WTC11 (cell line): ENCODE measurements around the gene NUTM2G. TPM values are rescaled to one million over a fixed set of nuclear protein-coding genes. Genes with fewer than 3 reads are reported as not detected.
"Not testable (repeated sequence)": the region's sequence is repeated elsewhere in the genome, so short reads cannot be mapped to it uniquely, and the experiment has no call there.

Source experiments
- ATAC-seq: fragments of 200-7000 bp; cut with Tn5 transposase; 2 replicates; pipeline ENCODE4 v1.10.0; 2021; ENCODE audit warnings: mild to moderate bottlenecking, moderate library complexity
- CTCF ChIA-PET: fragments of 300-600 bp; sonication (Branson Sonifier 250); formaldehyde crosslinking; loops from one replicate; lab custom pipeline; 2021; ENCODE audit warnings: antibody characterized with exemption; lab: Charles Lee
- POLR2A ChIA-PET: fragments of 350-600 bp; sonication (Branson Sonifier 250); formaldehyde crosslinking; loops from one replicate; lab custom pipeline; 2021; ENCODE audit warnings: antibody characterized with exemption; lab: Charles Lee
- DNase-seq: peaks from one replicate; pipeline ENCODE4 v3.0.0; 2021; ENCODE audit warnings: low spot score
- H3K27ac Mint-ChIP-seq: 2 replicates; pipeline ENCODE4 v1.8.0; 2021; ENCODE audit warnings: mixed read lengths
- H3K27me3 Mint-ChIP-seq: 2 replicates; pipeline ENCODE4 v1.8.0; 2021; ENCODE audit warnings: low read depth, mild to moderate bottlenecking, moderate library complexity, mixed read lengths
- H3K36me3 Mint-ChIP-seq: 2 replicates; pipeline ENCODE4 v1.8.0; 2021; ENCODE audit warnings: mixed read lengths
- H3K4me1 Mint-ChIP-seq: 2 replicates; pipeline ENCODE4 v1.8.0; 2022; ENCODE audit warnings: mixed read lengths
- H3K4me3 Mint-ChIP-seq: 2 replicates; pipeline ENCODE4 v1.8.0; 2021; ENCODE audit warnings: mild to moderate bottlenecking, moderate library complexity, mixed read lengths
- H3K9me3 Mint-ChIP-seq: 2 replicates; pipeline ENCODE4 v1.8.0; 2021; ENCODE audit warnings: mixed read lengths
- total RNA-seq: library from RNA; stranded (reverse); gene quantifications from 3 replicates; pipeline ENCODE4 v1.2.3, GENCODE V29; 2021

NUTM2G gene
- total RNA-seq, 1 experiment from 2014 or later: 0.50 TPM

- H3K27ac Mint-ChIP-seq, DNase-seq, CTCF ChIA-PET, H3K36me3 Mint-ChIP-seq, H3K4me3 Mint-ChIP-seq, H3K27me3 Mint-ChIP-seq, POLR2A ChIA-PET, ATAC-seq, H3K9me3 Mint-ChIP-seq: not testable (repeated sequence)
- peaks cover 17% of the 10 kb centered on the region for H3K4me1 Mint-ChIP-seq
These were observed 55.5 kb downstream of the NUTM2G start for GRCh38 chr9:96984139-96984538.

DNA sequence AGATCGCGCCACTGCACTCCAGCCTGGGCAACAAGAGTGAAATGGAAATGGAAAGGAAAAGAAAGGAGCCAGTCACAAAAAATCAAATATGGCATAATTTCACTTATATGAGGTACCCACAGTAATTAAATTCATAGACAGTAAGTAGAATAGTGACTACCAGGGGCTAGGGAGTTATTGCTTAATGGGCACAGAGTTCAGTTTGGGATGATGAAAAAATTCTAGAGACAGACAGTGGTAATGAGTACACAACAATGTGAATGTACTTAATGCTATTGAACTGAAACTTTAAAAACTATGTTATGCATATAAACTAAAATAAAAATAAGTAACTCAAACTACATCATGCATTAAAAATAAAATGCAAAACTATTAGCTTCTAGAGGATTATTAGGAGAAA lies 56.2 kb downstream of the NUTM2G start:
- POLR2A ChIA-PET, H3K27me3 Mint-ChIP-seq, H3K9me3 Mint-ChIP-seq, DNase-seq, ATAC-seq, H3K4me3 Mint-ChIP-seq, H3K36me3 Mint-ChIP-seq, CTCF ChIA-PET, H3K27ac Mint-ChIP-seq: not testable (repeated sequence)
- peaks cover 23% of the 10 kb centered on the region for H3K4me1 Mint-ChIP-seq

Other genes with a start within 250 kb of the NUTM2G start
- 11.7 to 13.7 TPM (median 13.6 TPM) in 3 replicates for gene ZNF510, start 150.8 kb upstream of the NUTM2G start, total RNA-seq
- 4.4 to 6.2 TPM (median 5.2 TPM) in 3 replicates for gene ZNF782, start 74.3 kb upstream of the NUTM2G start, total RNA-seq
- 61.3 to 68.4 TPM (median 64.5 TPM) in 3 replicates for gene CTSV, start 110.3 kb downstream of the NUTM2G start, total RNA-seq